Keratinocyte (primary cell): ENCODE data around the gene FAM184B. TPM values are rescaled to one million over a fixed set of nuclear protein-coding genes. Genes with fewer than 3 reads are reported as not detected.

ENCODE experiments used
- DNase-seq: peaks from one replicate; pipeline ENCODE4 v3.0.0-alpha.2; 2011; ENCODE audit warnings: low read depth, missing footprints, low spot score
- FAIRE-seq: peaks from 2 replicates; lab custom pipeline; 2011; peaks lifted over from hg19 to GRCh38; lab: Jason Lieb, UNC
- H2AFZ ChIP-seq: 2 replicates; pipeline ENCODE4 v1.6.0; 2012; ENCODE audit warnings: low read length, control low read depth, inconsistent platforms; ENCODE audit not compliant: control insufficient read depth
- H3K27ac ChIP-seq: 2 replicates; pipeline ENCODE4 v1.5.1; 2011; ENCODE audit warnings: low read length; ENCODE audit not compliant: control insufficient read depth, insufficient read depth
- H3K27me3 ChIP-seq: 3 replicates; pipeline ENCODE4 v1.6.0; 2011; ENCODE audit warnings: low read length; ENCODE audit not compliant: control insufficient read depth, insufficient read depth; ENCODE audit errors: extremely low read depth
- H3K36me3 ChIP-seq, 2 experiments: 2 replicates in 1 of 2; 3 replicates in 1 of 2; pipeline ENCODE4 v1.5.1; 2011; ENCODE audit warnings: low read length in 2 of 2, mild to moderate bottlenecking in 1 of 2; ENCODE audit not compliant: control insufficient read depth in 2 of 2, insufficient read depth in 2 of 2; ENCODE audit errors: extremely low read depth in 1 of 2
- H3K4me1 ChIP-seq: 3 replicates; pipeline ENCODE4 v1.5.1; 2011; ENCODE audit warnings: low read length; ENCODE audit not compliant: control insufficient read depth, insufficient read depth; ENCODE audit errors: extremely low read depth
- H3K4me2 ChIP-seq: 3 replicates; pipeline ENCODE4 v1.6.0; 2011; ENCODE audit warnings: low read depth, low read length; ENCODE audit not compliant: control insufficient read depth, insufficient read depth; ENCODE audit errors: extremely low read depth
- H3K4me3 ChIP-seq, 3 experiments: fragments of 200-600 bp in 1 of 3; sonication (generic) in 1 of 3; 2 replicates in 2 of 3; 3 replicates in 1 of 3; pipeline ENCODE4 v1.5.1; 2011 to 2016; ENCODE audit warnings: low read length in 3 of 3, mild to moderate bottlenecking in 3 of 3, control low read depth in 2 of 3, inconsistent platforms in 1 of 3, low read depth in 1 of 3, mixed read lengths in 1 of 3, mixed run types in 1 of 3, moderate library complexity in 1 of 3; ENCODE audit not compliant: control insufficient read depth in 2 of 3, insufficient read depth in 2 of 3; ENCODE audit errors: extremely low read depth in 1 of 3
- H3K79me2 ChIP-seq: 2 replicates; pipeline ENCODE4 v1.6.0; 2012; ENCODE audit warnings: low read length; ENCODE audit not compliant: control insufficient read depth, insufficient read depth
- H3K9ac ChIP-seq: 3 replicates; pipeline ENCODE4 v1.6.0; 2011; ENCODE audit warnings: low read length; ENCODE audit not compliant: control insufficient read depth, insufficient read depth; ENCODE audit errors: extremely low read depth
- H3K9me1 ChIP-seq: 3 replicates; pipeline ENCODE4 v1.6.0; 2011; ENCODE audit warnings: low read length; ENCODE audit not compliant: control insufficient read depth, insufficient read depth; ENCODE audit errors: extremely low read depth
- H3K9me3 ChIP-seq: 2 replicates; pipeline ENCODE4 v1.5.1; 2012; ENCODE audit warnings: low read depth, low read length; ENCODE audit not compliant: control insufficient read depth
- H4K20me1 ChIP-seq: 3 replicates; pipeline ENCODE4 v1.6.0; 2011; ENCODE audit warnings: low read length; ENCODE audit not compliant: control insufficient read depth, insufficient read depth; ENCODE audit errors: extremely low read depth
- EZH2 ChIP-seq: IDR thresholded peaks from one replicate; pipeline ENCODE4 v1.6.1; 2012; ENCODE audit warnings: inconsistent platforms, mild to moderate bottlenecking, low read length, moderate library complexity
- dilution Hi-C: fragments of 300-500 bp; cut with MboI; formaldehyde crosslinking; loops from one replicate; pipeline ENCODE4 v1.7.0; 2020; ENCODE audit warnings: low sequenced_read_pairs; ENCODE audit not compliant: extremely low pct_ligation_motif_present
- polyA plus RNA-seq, 5 experiments: library from polyadenylated mRNA; depleted of rRNA in 3 of 5; stranded (reverse) in 3 of 5; stranded (forward) in 1 of 5; unstranded in 1 of 5; fragments of >200 nt; gene quantifications; 1 replicate in 1 of 5; 2 replicates in 3 of 5; 3 replicates in 1 of 5; pipeline versions ENCODE4 v1.2.1 to v1.2.3, GENCODE V29; 2011 to 2012; ENCODE audit warnings: missing spikeins in 2 of 5, low read depth in 1 of 5, low replicate concordance in 1 of 5
- TF ChIP-seq, protein P1 (sequence below), 3 experiments: IDR thresholded peaks in 1 of 3; conservative IDR thresholded peaks in 1 of 3; optimal IDR thresholded peaks in 1 of 3; 2 replicates in 2 of 3; 3 replicates in 1 of 3; pipeline versions ENCODE3 to v1.5.1; 2011; ENCODE audit warnings: low read length in 3 of 3, mild to moderate bottlenecking in 3 of 3, moderate library complexity in 2 of 3, control low read depth in 1 of 3, inconsistent platforms in 1 of 3; ENCODE audit not compliant: insufficient read depth in 2 of 3; ENCODE audit errors: extremely low read depth in 1 of 3

FAM184B gene
- polyA plus RNA-seq, 1 donor (not counting 4 experiments of a cell fraction or from before 2014, with no cell fraction given): 0.01 TPM

DNA sequence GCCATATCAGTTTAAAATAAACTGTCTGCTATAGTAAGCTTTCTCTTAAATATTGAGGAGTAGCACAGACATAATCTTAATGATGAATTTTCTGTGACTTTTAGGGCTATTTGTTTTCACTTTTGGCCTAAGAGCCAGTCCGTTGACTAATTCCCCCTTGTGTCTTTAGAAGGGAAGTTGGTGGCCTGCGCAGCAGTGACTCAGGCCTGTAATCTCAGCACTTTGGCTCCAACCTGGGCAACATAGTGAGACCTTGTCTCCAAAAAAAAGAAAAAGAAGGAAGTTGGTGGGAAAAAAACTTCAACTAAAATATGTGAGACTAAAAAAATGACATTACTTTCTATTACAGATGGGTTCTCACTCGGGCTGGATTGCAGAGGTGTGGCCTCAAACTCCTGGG is 32.7 kb upstream of the FAM184B start:
- no peaks in the 10 kb centered on the region for H3K9me3 ChIP-seq
- no peak overlapping the region for H3K4me2 ChIP-seq
- no peaks in the 10 kb centered on the region for H3K36me3 ChIP-seq
- no peaks in the 10 kb centered on the region for H3K9me1 ChIP-seq
- H3K4me1 ChIP-seq: peaks cover 4% of the 10 kb centered on the region
- no peak overlapping the region for H3K27ac ChIP-seq
- H2AFZ ChIP-seq: peak overlapping the region; percentile 31
- no peak for FAIRE-seq
- dilution Hi-C loops: no loop called here
- H3K9ac ChIP-seq: no peak overlapping the region
- no peaks in the 10 kb centered on the region for H4K20me1 ChIP-seq
- H3K79me2 ChIP-seq: peaks cover 68% of the 10 kb centered on the region
- no peak for TF ChIP-seq EZH2
- TF ChIP-seq, protein P1, sequence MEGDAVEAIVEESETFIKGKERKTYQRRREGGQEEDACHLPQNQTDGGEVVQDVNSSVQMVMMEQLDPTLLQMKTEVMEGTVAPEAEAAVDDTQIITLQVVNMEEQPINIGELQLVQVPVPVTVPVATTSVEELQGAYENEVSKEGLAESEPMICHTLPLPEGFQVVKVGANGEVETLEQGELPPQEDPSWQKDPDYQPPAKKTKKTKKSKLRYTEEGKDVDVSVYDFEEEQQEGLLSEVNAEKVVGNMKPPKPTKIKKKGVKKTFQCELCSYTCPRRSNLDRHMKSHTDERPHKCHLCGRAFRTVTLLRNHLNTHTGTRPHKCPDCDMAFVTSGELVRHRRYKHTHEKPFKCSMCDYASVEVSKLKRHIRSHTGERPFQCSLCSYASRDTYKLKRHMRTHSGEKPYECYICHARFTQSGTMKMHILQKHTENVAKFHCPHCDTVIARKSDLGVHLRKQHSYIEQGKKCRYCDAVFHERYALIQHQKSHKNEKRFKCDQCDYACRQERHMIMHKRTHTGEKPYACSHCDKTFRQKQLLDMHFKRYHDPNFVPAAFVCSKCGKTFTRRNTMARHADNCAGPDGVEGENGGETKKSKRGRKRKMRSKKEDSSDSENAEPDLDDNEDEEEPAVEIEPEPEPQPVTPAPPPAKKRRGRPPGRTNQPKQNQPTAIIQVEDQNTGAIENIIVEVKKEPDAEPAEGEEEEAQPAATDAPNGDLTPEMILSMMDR (optimal IDR thresholded peaks at IDR 0.05 in 1 of 3, IDR thresholded peaks at IDR 0.05 in 1 of 3, conservative IDR thresholded peaks at IDR 0.05 in 1 of 3; ENCODE audit: extremely low read depth in 1 of 3, insufficient read depth in 2 of 3, low read length in 3 of 3): no peak
- no peaks in the 10 kb centered on the region for H3K27me3 ChIP-seq
- H3K4me3 ChIP-seq: no peak overlapping the region
- DNase-seq: no peak

DNA sequence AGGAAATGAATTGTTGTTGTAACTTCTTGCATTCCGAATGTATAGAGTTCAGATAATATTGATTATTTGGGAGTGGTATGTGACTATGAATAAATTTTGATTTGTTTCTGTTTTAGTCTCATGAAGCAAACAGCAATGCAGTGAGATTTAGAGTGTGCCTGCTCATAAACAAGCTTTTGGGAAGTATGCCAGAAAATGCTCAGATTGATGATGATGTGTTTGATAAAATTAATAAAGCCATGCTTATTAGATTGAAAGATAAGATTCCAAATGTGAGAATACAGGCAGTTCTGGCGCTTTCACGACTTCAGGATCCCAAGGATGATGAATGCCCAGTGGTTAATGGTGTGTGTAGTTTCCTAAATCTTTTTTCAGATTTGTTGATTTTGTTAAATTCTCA is 31.4 kb upstream of the FAM184B start:
- Histone ChIP-seq H3K27ac (peak overlapping the region; percentile 4), H3K9ac (peak overlapping the region; percentile 31), H2AFZ (peak overlapping the region; percentile 95), H3K9me3 (no peaks in the 10 kb centered on the region), H3K4me2 (peak overlapping the region; percentile 89), H3K79me2 (peaks cover 78% of the 10 kb centered on the region), H3K4me1 (peaks cover 12% of the 10 kb centered on the region), H3K27me3 (no peaks in the 10 kb centered on the region), H3K36me3 (no peaks in the 10 kb centered on the region), H4K20me1 (no peaks in the 10 kb centered on the region), H3K9me1 (no peaks in the 10 kb centered on the region), H3K4me3 (peak overlapping the region in 2 of 3 experiments; percentile 90 to 95)
- dilution Hi-C loops: no loop called here
- TF ChIP-seq, protein P1 (optimal IDR thresholded peaks at IDR 0.05 in 1 of 3, IDR thresholded peaks at IDR 0.05 in 1 of 3, conservative IDR thresholded peaks at IDR 0.05 in 1 of 3; ENCODE audit: extremely low read depth in 1 of 3, insufficient read depth in 2 of 3, low read length in 3 of 3): no peak
- TF ChIP-seq EZH2: no peak
- DNase-seq (no peak), FAIRE-seq (peak; percentile 53)
